HEK293T (cell line): ENCODE measurements around the gene ZNF700.

Source experiments
- CTCF ChIA-PET: fragments of 350-600 bp; formaldehyde crosslinking; extraction: SDS; loops from one replicate; lab custom pipeline; 2021; ENCODE audit warnings: antibody characterized with exemption, inconsistent platforms; lab: Yijun Ruan, JAX
- POLR2A ChIA-PET: fragments of 350-600 bp; formaldehyde crosslinking; extraction: SDS; loops from one replicate; lab custom pipeline; 2020; ENCODE audit warnings: antibody characterized with exemption, inconsistent platforms; lab: Yijun Ruan, JAX
- DNase-seq: peaks from one replicate; pipeline ENCODE4 v3.0.0; 2012; ENCODE audit warnings: mixed read lengths; ENCODE audit errors: extremely low spot score
- ARNT ChIP-seq: fragments of 450-650 bp; IDR thresholded peaks from 2 replicates; pipeline ENCODE4 v1.6.1; 2017; ENCODE audit warnings: mild to moderate bottlenecking
- BHLHE40 ChIP-seq: fragments of 450-650 bp; IDR thresholded peaks from 2 replicates; pipeline ENCODE4 v1.6.1; 2016; ENCODE audit warnings: mild to moderate bottlenecking, moderate library complexity, borderline replicate concordance
- CTBP1 ChIP-seq: fragments of 450-650 bp; IDR thresholded peaks from 2 replicates; pipeline ENCODE4 v1.6.1; 2016; ENCODE audit warnings: borderline replicate concordance
- ELF4 ChIP-seq: fragments of 450-650 bp; IDR thresholded peaks from 2 replicates; pipeline ENCODE4 v1.6.1; 2017; ENCODE audit warnings: antibody characterized with exemption
- FOXA1 ChIP-seq: fragments of 450-650 bp; IDR thresholded peaks from 2 replicates; pipeline ENCODE4 v1.6.1; 2016; ENCODE audit warnings: mild to moderate bottlenecking
- FOXK2 ChIP-seq: fragments of 450-650 bp; IDR thresholded peaks from 2 replicates; pipeline ENCODE4 v1.6.1; 2016; ENCODE audit warnings: mild to moderate bottlenecking
- FOXM1 ChIP-seq: fragments of 450-650 bp; IDR thresholded peaks from 2 replicates; pipeline ENCODE4 v1.6.1; 2017; ENCODE audit warnings: mild to moderate bottlenecking, borderline replicate concordance
- HDGF ChIP-seq: fragments of 450-650 bp; IDR thresholded peaks from 2 replicates; pipeline ENCODE4 v1.6.1; 2017; ENCODE audit warnings: antibody characterized with exemption, borderline replicate concordance
- L3MBTL2 ChIP-seq: fragments of 450-650 bp; conservative IDR thresholded peaks from 2 replicates; pipeline ENCODE4 v1.6.1; 2016; ENCODE audit warnings: mild to moderate bottlenecking
- LEF1 ChIP-seq: fragments of 450-650 bp; IDR thresholded peaks from 2 replicates; pipeline ENCODE4 v1.6.1; 2017; ENCODE audit warnings: mild to moderate bottlenecking, borderline replicate concordance
- NFRKB ChIP-seq: fragments of 450-650 bp; IDR thresholded peaks from 2 replicates; pipeline ENCODE4 v1.6.1; 2016; ENCODE audit warnings: mild to moderate bottlenecking, moderate library complexity
- PKNOX1 ChIP-seq: fragments of 450-650 bp; IDR thresholded peaks from 2 replicates; pipeline ENCODE4 v1.6.1; 2016
- SP1 ChIP-seq: fragments of 450-650 bp; IDR thresholded peaks from 2 replicates; pipeline ENCODE4 v1.6.1; 2017
- SUZ12 ChIP-seq: fragments of 450-650 bp; IDR thresholded peaks from 2 replicates; pipeline ENCODE4 v1.6.1; 2016; ENCODE audit warnings: mild to moderate bottlenecking
- TARDBP ChIP-seq: fragments of 450-650 bp; IDR thresholded peaks from 2 replicates; pipeline ENCODE4 v1.6.1; 2016
- ZNF384 ChIP-seq: fragments of 450-650 bp; IDR thresholded peaks from 2 replicates; pipeline ENCODE4 v1.6.1; 2016

Gene ZNF700

GRCh38 chr19:11978492-11979100 lies 53.7 kb downstream of the ZNF700 start:
- POLR2A ChIA-PET = no interaction called here
- CTCF ChIA-PET = no interaction called here
- DNase-seq = no peak
- TF ChIP-seq NFRKB = no peak
- TF ChIP-seq FOXK2 = no peak
- no peak for TF ChIP-seq LEF1
- TF ChIP-seq TARDBP = no peak
- no peak for TF ChIP-seq BHLHE40
- TF ChIP-seq HDGF = no peak
- TF ChIP-seq ELF4 = no peak
- TF ChIP-seq CTBP1 = no peak
- TF ChIP-seq L3MBTL2 = no peak
- TF ChIP-seq SP1 = no peak
- TF ChIP-seq SUZ12 = no peak
- TF ChIP-seq FOXM1 = no peak
- no peak for TF ChIP-seq ARNT
- no peak for TF ChIP-seq FOXA1
- no peak for TF ChIP-seq PKNOX1

GRCh38 chr19:11979527-11979926 lies 54.6 kb downstream of the ZNF700 start:
- ChIA-PET CTCF (no interaction called here), POLR2A (no interaction called here)
- DNase-seq = no peak
- TF ChIP-seq FOXK2 (no peak), ARNT (no peak), ELF4 (no peak), SP1 (no peak), ZNF384 (no peak), SUZ12 (no peak), FOXM1 (no peak), PKNOX1 (no peak), LEF1 (no peak), L3MBTL2 (no peak), FOXA1 (no peak), TARDBP (no peak), CTBP1 (no peak), NFRKB (no peak), BHLHE40 (no peak)

- POLR2A ChIA-PET = no interaction called here
- TF ChIP-seq ZNF384 = no peak
- TF ChIP-seq ELF4 = no peak
- TF ChIP-seq PKNOX1 = no peak
- TF ChIP-seq SP1 = no peak
- TF ChIP-seq FOXK2 = no peak
- no peak for TF ChIP-seq TARDBP
- no peak for TF ChIP-seq ARNT
- no peak for TF ChIP-seq L3MBTL2
- TF ChIP-seq NFRKB = no peak
- TF ChIP-seq CTBP1 = no peak
- no peak for TF ChIP-seq BHLHE40
- no peak for DNase-seq
- CTCF ChIA-PET = no interaction called here
Observed at GRCh38 chr19:11982526-11982925, 57.6 kb downstream of the ZNF700 start.

- ChIA-PET CTCF (no interaction called here), POLR2A (no interaction called here)
- DNase-seq = no peak
- TF ChIP-seq SUZ12 = no peak
- no peak for TF ChIP-seq SP1
- TF ChIP-seq CTBP1 = no peak
- TF ChIP-seq L3MBTL2 = no peak
- no peak for TF ChIP-seq LEF1
- TF ChIP-seq FOXK2 = no peak
- no peak for TF ChIP-seq ELF4
- no peak for TF ChIP-seq ARNT
- TF ChIP-seq FOXM1 = no peak
- no peak for TF ChIP-seq PKNOX1
- no peak for TF ChIP-seq NFRKB
- no peak for TF ChIP-seq FOXA1
- TF ChIP-seq TARDBP = no peak
- TF ChIP-seq BHLHE40 = no peak
- TF ChIP-seq ZNF384 = no peak
- TF ChIP-seq HDGF = no peak
Observed at GRCh38 chr19:11984986-11985385, 60.1 kb downstream of the ZNF700 start.

GRCh38 chr19:11986754-11987153 lies 61.8 kb downstream of the ZNF700 start:
- TF ChIP-seq BHLHE40 (no peak), PKNOX1 (no peak)
- ChIA-PET CTCF (interaction anchor here (1.0 kb wide), 1 partner anchor 64 kb away, joined by 3 read pairs; no protein-coding TSS in a partner anchor), POLR2A (no interaction called here)
- DNase-seq = no peak
